Measurements from ENCODE around the gene PRR36.

The PRR36 gene
- long read RNA-seq, result 0 reads

DNA sequence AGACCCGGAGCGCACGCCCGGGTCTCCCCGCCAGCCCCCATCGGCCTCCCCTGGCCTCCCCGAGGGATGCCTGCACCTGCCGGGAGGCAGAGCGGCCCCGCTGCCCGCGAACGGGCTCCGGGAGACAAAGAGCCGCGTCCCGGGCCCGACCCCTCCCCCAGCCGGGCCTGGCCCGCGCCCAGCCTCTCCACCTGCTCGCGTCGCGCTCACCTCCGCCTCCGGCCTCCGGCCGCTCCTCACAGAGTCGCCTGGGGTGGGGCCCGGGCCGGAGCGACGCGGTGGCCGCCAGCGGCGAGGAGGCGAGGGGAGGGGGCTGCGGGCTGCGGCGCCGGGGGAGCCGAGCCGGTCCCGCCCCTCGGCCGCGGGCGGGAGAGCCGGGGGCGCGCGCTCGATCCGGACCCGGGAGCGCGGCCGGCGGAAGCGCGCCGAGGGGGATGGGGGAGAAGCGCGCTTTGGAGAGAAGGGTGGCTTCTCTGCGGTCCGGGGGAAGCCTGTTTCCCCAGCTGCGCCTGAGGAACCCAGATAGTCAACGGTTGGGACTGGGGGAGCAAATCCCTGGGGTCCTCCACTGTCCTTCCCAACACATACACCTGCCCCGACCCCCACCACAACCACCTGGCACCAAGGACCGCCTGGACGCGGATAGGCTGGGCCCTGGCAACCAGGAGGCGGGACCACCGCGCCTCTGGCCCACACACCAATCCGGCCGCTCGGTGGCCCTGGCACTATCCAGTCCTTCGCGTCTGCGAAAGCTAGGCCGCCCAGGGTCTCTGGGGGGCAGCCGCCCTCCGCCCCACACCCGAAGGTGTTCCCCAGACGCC, at the start of gene PRR36:
TSS of gene PRR36 (minus strand) at position 315 of the 821 bp plus-strand sequence. CDS start 701 bp downstream, outside the sequence.
- TF ChIP-seq SPI1 (IDR thresholded peaks at IDR 0.05; ENCODE audit: borderline replicate concordance, low read depth), result no peak
- TF ChIP-seq, protein P1, sequence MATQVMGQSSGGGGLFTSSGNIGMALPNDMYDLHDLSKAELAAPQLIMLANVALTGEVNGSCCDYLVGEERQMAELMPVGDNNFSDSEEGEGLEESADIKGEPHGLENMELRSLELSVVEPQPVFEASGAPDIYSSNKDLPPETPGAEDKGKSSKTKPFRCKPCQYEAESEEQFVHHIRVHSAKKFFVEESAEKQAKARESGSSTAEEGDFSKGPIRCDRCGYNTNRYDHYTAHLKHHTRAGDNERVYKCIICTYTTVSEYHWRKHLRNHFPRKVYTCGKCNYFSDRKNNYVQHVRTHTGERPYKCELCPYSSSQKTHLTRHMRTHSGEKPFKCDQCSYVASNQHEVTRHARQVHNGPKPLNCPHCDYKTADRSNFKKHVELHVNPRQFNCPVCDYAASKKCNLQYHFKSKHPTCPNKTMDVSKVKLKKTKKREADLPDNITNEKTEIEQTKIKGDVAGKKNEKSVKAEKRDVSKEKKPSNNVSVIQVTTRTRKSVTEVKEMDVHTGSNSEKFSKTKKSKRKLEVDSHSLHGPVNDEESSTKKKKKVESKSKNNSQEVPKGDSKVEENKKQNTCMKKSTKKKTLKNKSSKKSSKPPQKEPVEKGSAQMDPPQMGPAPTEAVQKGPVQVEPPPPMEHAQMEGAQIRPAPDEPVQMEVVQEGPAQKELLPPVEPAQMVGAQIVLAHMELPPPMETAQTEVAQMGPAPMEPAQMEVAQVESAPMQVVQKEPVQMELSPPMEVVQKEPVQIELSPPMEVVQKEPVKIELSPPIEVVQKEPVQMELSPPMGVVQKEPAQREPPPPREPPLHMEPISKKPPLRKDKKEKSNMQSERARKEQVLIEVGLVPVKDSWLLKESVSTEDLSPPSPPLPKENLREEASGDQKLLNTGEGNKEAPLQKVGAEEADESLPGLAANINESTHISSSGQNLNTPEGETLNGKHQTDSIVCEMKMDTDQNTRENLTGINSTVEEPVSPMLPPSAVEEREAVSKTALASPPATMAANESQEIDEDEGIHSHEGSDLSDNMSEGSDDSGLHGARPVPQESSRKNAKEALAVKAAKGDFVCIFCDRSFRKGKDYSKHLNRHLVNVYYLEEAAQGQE (IDR thresholded peaks at IDR 0.05; ENCODE audit: insufficient replicate concordance, low read depth), result no peak
- TF ChIP-seq, protein P2, sequence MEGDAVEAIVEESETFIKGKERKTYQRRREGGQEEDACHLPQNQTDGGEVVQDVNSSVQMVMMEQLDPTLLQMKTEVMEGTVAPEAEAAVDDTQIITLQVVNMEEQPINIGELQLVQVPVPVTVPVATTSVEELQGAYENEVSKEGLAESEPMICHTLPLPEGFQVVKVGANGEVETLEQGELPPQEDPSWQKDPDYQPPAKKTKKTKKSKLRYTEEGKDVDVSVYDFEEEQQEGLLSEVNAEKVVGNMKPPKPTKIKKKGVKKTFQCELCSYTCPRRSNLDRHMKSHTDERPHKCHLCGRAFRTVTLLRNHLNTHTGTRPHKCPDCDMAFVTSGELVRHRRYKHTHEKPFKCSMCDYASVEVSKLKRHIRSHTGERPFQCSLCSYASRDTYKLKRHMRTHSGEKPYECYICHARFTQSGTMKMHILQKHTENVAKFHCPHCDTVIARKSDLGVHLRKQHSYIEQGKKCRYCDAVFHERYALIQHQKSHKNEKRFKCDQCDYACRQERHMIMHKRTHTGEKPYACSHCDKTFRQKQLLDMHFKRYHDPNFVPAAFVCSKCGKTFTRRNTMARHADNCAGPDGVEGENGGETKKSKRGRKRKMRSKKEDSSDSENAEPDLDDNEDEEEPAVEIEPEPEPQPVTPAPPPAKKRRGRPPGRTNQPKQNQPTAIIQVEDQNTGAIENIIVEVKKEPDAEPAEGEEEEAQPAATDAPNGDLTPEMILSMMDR (IDR thresholded peaks at IDR 0.05; ENCODE audit: insufficient read depth, low read length), result no peak
- no peak for TF ChIP-seq GABPA (IDR thresholded peaks at IDR 0.05; ENCODE audit: low read depth)
- TF ChIP-seq POLR2AphosphoS5 (IDR thresholded peaks at IDR 0.05; ENCODE audit: low read depth), result no peak
- DNase-seq (ENCODE audit: low read depth in 1 of 2, low spot score in 1 of 2), result no peak
- H3K27me3 ChIP-seq (ENCODE audit: insufficient read depth, poor library complexity, severe bottlenecking), result peaks cover 23% of the 10 kb centered on the region
- no peak within 1 kb of the TSS for H3K4me3 ChIP-seq (replicated peaks; ENCODE audit: insufficient read depth, low read length)
- no peak within 1 kb of the TSS for H3K27ac ChIP-seq (replicated peaks)

DNA sequence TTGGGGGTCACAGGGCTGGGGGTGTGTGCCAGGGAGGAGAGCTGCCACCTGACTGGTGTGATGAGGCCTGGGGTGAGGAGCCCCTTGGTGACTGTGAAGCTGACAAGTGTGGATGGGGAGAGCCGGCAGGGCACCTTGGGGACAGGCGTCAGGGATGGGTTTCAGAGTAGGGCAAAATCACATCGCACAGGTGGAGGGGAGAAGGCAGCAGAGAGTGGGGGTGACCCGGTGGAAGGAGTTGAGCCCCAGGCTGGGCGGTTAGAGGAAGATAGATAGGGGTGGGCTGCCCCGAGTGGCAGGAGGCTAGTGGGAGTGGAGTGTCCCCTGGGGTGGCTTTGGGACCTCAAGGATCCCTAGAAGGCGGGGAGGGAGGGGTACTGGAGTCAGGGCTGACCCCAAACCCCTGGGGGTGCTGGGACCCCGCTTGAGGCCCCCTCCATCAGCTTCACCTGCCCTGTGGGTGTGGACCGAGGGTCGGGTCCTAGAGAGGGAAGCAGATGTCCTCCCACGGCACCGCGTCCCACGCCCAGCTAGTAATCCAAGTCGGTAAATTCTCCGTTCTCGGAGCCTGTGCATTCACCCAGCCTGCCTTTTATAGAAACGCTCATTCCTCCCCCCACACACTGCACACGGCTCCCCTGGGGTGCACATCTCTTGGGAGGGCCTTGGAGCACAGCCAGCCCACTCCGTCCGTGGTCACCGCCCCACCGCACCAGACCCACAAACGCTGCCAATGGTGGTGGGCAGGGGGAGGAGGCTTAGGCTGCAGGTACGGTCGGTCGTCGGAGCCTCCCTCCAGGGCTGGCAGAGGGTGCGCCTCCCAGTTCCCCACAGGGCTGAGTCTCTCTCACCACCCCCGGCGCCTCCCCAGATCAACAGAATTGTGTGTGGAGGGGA, 49.4 kb upstream of the PRR36 start:
- TF ChIP-seq SPI1 (IDR thresholded peaks at IDR 0.05; ENCODE audit: borderline replicate concordance, low read depth) (no peak), POLR2AphosphoS5 (IDR thresholded peaks at IDR 0.05; ENCODE audit: low read depth) (no peak), GABPA (IDR thresholded peaks at IDR 0.05; ENCODE audit: low read depth) (no peak)
- TF ChIP-seq, protein P2 (IDR thresholded peaks at IDR 0.05; ENCODE audit: insufficient read depth, low read length), result no peak
- TF ChIP-seq, protein P1 (IDR thresholded peaks at IDR 0.05; ENCODE audit: insufficient replicate concordance, low read depth), result no peak
- no peak for DNase-seq (ENCODE audit: low read depth in 1 of 2, low spot score in 1 of 2)
- no peaks in the 10 kb centered on the region for H3K27me3 ChIP-seq (ENCODE audit: insufficient read depth, poor library complexity, severe bottlenecking)
- no peak overlapping the region for H3K4me3 ChIP-seq (replicated peaks; ENCODE audit: insufficient read depth, low read length)
- no peak overlapping the region for H3K27ac ChIP-seq (replicated peaks)

DNA sequence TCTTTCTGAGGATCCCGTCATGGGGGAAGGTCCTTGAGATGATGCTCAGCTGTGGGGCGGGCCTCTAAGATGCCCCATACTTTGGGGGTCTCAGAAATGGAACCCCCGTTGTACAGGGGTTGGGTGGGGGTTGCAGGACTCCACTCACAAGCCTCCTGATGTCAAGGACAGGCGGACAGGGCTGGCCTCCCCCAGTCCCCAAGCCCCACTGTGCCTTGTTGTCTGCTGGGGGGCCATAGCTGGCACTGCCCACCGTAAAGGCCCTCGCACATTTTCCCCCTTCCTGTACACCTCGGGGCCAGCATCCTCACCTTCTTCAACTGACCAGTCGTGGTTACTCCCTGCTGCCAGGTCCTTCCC, 48.6 kb upstream of the PRR36 start:
- no peaks in the 10 kb centered on the region for H3K27me3 ChIP-seq (ENCODE audit: insufficient read depth, poor library complexity, severe bottlenecking)
- no peak overlapping the region for H3K4me3 ChIP-seq (replicated peaks; ENCODE audit: insufficient read depth, low read length)
- H3K27ac ChIP-seq (replicated peaks), result no peak overlapping the region
- TF ChIP-seq, protein P2 (IDR thresholded peaks at IDR 0.05; ENCODE audit: insufficient read depth, low read length), result no peak
- no peak for TF ChIP-seq SPI1 (IDR thresholded peaks at IDR 0.05; ENCODE audit: borderline replicate concordance, low read depth)
- no peak for DNase-seq (ENCODE audit: low read depth in 1 of 2, low spot score in 1 of 2)
